GM18499 (cell line): Measurements from ENCODE around the gene GPBAR1.
A peak's percentile ranks its signal among the peaks of the same experiment; 100 is the strongest.

Source experiments
- ATAC-seq: cut with Tn5 transposase; IDR thresholded peaks from one replicate; pipeline ENCODE4 v1.9.1; 2021; ENCODE audit warnings: moderate number of reproducible peaks; ENCODE audit not compliant: insufficient read depth, unreplicated experiment

Gene GPBAR1, protein sequence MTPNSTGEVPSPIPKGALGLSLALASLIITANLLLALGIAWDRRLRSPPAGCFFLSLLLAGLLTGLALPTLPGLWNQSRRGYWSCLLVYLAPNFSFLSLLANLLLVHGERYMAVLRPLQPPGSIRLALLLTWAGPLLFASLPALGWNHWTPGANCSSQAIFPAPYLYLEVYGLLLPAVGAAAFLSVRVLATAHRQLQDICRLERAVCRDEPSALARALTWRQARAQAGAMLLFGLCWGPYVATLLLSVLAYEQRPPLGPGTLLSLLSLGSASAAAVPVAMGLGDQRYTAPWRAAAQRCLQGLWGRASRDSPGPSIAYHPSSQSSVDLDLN

DNA sequence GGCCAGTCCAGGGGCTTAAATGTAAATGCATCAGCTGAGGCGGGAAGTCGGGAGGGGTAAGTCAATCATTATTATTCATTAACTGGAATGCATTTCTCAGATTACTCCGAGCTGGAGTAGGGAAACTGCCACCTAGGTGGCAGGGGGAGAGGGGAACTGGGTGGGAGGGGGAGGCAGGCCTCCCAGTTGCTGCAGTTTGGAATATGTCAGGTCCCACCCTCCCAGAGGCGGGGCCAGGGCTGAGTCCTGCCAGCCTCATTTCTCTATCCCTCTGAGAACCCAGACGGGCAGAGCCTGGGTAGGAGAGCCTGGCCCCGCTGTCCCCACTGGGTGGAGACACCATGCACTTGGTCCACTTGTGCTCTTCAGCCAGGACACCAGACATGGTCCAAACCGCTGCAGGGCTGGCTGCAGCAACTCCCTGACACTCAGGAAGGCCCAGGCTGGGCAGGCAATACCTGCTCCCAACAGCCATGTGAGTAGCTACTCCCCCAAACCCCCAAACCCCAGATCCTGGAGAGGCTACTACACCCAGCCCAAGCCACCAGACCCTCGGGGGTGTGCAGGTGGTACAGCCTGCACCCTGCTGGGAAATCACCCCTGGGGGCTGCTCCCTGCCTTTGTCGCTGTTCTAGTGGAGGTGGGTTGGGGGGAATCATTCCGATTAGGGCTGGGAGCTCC lies at the start of gene GPBAR1:
Gene GPBAR1 (plus strand): TSS at position 274 of the 681 bp plus-strand sequence. CDS start 1,710 bp downstream, outside the sequence.
- ATAC-seq, result no peak

DNA sequence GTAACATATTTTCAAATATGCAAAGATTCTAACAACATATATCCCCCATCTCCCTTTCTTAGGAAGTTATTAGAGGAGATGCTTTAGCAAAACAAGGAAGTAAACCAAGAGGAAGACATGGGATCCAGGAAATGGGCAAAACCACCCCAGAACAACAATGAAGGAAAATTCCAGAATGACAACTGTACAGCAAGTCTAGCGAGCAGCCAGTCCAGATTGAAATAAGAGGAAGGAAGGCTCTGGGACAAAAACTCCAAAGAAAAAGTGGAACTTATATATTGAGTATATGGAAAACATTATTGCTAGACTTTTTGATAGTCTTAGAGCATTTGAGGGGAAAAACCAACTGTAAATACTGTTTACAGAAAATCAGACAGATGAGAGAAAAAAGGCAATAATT lies 46.7 kb upstream of the GPBAR1 start:
- no peak for ATAC-seq

DNA sequence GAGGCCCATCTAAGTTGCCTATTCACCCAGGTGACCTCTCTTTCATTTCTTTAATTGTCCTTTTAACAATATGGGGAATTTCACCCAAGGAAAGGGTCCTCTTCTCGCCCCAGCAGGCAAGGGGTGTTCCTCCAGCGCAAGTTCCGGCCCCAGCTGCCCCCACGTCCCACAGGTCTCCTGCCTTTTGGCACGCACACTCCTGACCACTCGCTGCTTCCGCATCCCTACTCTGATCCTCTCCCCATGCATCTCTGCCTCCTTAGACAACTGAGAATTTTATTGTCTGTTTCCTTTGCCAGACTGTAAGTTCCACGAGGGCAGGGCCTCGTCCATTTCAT lies 44.5 kb upstream of the GPBAR1 start:
- no peak for ATAC-seq

DNA sequence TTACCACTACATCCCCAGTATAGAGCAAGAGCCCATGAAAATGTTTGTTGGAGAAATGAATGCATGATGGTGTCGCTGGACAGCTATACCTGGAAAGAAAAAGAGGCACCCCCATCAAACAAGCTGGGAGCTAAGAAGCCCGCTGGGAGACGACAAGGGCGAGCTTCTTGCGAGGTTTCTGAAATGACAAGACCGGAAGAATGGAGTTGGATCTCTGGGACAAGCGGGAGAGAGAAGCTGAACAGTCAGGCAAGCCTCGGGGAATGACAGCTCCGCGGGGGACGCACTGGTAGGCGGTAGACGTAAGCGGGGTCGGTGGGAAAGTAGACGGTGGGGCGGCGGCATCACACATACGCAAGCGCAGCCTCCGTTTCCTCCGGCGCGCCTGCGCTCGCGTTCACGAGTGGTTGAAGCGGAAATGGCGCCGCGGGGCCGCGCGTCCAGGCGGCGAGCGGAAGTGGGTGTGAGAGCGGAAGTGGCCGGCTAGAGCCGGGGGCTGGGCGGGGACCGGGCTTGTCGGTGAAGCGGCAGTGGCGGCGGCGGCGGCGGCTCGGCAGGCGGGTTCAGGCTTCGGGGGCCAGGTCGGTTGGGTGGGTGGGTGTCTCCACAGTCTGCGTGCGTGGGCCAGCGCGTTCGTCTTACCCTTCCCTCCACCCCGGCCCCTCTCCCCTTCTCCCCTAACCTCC lies 44.0 kb upstream of the GPBAR1 start, which contains the start of gene ARPC2:
Gene ARPC2 (plus strand): TSS at position 516 of the 686 bp plus-strand sequence. CDS start 282 bp downstream, outside the sequence.
- no peak for ATAC-seq

DNA sequence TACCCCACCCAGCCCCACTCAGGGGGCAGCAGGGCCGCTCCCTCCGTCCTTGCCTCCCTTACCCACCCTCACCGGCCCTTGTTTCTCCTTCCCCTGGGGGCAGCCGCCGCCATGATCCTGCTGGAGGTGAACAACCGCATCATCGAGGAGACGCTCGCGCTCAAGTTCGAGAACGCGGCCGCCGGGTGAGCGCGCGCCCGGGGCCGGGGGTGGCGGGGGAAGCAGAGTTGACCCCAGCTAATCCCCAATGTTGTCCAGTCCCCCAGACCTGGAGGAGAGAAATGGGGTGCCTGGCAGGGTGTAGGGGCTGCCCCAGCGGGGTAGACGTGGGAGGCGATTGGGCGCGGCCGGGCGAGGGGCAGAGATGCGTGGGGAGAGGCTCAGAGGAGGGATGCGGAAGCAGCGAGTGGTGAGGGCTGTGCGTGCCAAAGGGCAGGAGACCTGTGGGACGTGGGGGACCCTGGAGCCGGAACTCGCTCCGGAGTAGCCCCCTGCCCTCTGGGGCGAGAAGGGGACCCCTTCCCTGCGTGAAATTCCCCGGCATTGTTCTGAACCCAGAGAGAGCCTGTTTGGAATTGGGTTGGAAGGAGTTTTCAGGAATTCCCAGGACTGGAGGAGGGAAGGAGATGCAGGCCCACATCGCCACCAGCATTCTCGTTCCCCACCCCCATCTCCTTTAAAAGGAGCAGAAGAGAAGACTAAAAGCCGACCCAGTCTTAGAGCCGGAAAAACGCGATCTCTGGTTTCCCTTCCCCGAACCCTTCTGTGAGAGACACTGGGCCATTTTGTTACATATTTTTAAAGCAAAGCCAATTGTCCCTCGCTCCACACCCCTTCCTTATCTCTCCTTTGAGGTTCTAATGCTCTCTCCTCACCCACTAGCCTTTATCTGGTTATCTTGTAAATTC lies 43.2 kb upstream of the GPBAR1 start:
- no peak for ATAC-seq

DNA sequence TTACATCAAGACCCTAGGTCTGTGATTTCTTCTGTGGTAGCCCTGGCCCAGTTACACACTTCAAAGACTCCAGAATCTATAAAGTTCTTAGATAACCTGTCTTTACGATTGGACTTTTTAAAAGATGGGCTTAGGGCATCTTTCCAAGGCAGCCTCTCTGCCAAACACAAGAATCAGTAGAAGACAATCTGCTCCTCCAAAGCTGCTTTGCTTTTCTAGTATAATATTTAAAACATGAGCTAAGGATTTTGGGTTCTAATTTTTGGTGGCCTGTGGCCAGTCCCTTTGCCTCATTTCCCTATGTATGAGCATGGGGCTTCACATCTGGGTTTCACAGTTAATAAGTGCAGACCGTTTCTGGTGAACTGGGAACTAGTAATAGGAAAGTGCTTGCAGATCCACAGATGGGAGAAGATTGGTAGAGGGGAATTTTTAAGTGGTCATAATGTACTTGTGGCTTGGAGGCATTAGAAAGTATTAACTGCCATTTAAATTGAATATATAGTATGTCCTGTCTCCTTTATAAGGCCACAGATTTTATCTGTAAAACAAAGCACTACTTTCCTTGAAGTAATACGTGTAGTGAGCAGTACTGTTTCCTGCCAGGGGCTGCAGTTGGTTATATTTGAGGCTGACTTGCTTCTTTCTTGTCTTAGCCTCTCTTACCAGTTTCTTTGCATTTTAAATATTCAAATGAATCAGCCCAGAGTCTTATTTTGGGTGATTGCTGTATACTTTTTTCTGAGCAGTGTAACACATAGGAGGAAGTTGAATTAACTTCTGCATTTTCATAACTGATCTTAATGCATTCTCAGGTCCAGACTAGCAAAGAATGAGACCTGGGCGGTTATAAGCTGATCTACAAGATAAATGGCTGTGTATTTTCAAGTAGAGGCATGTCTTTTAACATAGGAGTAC lies 42.3 kb upstream of the GPBAR1 start:
- peak; percentile 36 for ATAC-seq

DNA sequence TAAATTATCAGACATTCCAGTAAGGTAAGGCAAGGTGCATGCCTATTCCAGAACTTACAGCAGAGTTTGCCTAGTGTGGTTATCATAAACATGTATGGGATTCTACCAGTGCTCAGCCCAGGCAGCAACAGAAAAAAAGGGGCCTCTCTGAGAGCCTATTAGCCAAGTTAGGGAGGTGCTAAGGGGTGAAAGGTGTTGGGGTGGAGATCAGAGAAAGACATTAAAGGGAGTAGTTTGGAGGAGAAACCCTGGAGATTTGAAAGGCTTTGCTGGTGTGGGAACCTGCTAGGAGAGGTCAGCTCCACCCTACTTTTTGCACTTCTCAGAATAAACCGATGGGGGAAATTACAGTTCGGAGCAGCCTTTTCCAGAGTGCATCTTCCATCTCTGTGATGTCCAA lies 40.9 kb upstream of the GPBAR1 start:
- ATAC-seq, result no peak

DNA sequence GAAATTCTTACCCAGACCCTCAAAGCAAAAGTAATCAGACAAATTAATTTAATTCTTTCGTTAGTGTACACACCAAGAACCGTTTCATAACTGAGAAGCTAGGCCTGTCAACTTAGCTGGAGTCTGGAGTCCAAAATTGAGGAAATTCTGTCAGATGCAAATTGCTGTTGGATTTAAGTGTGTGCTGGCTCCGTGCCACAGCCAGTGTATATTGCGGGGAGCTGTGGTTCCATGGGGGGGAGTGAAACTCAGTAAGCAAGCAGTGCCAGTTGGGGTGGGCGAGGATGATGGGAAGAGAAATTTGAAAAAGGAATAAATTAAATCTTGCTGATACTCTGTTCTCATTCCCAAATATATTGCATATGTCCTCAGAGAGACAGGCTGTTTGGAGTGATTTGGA lies 39.8 kb upstream of the GPBAR1 start:
- ATAC-seq, result no peak

DNA sequence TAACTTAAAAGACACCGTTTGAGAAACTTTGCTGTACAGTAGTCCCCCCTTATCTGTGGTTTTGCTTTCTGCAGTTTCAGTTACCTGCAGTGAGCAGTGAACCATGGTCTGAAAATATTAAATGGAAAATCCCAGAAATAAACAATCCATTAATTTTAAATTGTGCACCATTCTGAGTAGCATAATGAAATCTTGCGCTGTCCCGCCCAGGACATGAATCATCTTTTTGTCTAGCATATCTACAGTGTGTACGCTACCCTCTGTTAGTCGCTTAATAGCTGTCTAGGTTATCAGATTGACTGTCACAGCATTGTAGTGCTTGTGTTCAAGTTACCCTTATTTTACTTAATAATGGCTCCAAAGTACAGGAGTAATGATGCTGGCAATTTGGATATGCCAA lies 37.8 kb upstream of the GPBAR1 start:
- ATAC-seq, result no peak

DNA sequence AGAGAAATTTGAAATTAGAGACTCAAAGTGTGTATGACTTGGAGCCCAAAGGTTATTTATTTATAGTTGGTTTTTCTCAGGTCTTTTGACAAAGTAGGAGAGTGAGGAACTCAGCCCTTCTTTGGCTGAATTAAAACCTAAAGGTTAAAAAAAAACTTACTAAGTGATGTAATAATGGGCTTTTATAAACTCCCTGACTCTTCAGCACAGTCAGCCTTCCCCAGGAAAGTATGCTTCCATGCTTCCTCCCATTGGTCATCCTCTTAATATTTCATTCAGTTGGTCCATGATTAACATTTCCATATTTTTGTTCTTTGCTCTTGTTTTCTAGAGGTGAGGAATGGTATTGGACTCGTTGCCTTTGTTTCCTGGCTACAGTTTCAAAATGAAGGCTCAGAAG lies 36.6 kb upstream of the GPBAR1 start:
- no peak for ATAC-seq

DNA sequence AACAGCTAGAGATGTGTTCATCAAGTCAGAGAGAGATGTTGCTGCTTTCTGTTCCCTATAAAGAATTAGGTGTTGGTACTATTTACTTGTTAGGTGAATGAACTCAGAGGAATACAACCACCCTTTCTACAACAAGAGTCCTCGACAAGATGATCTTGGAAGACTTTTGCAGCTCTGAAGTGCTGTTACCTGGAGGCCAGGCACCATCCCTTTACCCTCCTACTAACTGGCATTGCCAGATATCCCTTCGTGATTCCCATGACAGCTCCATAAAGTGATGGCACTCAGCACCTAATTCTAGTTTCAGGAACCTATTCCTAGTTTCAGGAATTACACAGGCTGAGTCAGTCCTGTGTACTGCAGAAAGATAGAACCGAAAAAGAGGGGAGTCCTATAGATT lies 33.9 kb upstream of the GPBAR1 start:
- no peak for ATAC-seq

DNA sequence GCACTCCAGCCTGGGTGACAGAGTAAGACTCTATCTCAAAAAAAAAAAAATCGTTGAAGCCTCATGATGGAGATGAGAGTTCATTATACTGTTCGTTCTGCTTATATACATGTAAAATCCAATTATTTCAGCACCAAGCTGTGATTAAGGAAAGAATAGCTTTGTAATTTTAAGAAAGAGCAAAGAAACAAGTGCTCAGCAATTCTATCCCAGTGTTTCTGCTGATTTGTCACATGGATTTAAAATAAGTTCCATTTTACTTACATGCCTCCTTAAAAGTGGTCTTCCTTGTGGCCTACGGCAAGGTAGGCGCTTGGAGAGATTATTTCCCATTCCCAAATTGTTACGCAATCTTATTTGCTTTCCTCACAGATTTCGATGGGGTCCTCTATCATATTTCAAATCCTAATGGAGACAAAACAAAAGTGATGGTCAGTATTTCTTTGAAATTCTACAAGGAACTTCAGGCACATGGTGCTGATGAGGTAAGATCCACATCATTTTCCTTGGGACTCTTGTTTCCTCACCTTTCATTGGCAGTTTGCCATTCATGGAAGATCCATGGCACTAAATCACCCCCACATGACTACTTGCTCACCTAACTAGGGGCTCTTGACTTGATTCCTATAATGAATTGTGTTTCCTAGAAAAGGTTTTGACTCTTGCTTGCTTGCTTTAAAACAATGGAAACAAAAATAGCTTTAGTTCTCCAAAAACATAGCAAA lies 32.3 kb upstream of the GPBAR1 start:
- ATAC-seq, result no peak

DNA sequence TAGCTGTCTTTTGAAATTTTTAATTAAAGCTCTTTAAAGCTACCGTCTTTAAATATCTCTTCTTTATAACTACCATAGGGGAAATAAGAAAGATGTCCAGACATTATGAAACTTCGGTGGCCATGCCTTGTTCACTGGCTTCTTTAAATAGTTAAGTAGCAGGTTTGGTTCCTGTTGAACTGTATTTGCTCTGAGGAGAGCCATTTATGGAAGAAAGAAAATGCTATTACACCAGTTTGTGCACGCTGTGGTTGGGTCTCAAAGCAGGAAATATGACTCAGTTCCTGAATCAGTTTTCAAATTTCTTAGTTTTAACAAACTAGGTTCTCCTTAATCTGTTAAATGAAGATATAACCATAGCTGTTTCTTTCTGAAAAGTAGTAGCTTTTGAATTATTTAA lies 31.6 kb upstream of the GPBAR1 start:
- ATAC-seq, result peak; percentile 89

DNA sequence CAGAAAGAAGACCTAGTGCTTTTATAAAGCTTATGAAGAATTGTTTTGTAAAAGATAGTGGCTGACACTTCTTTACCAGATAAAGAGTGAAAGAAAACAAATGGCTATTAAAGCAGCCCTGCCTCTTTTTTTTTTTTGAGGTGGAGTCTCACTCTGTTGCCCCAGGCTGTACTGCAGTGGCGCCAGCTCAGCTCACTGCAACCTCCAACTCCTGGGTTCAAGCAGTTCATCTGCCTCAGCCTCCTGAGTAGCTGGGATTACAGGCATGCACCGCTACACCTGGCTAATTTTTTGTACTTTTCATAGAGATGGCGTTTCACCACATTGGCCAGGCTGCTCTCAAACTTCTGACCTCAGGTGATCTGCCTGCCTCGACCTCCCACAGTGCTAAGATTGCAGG lies 31.0 kb upstream of the GPBAR1 start:
- no peak for ATAC-seq

DNA sequence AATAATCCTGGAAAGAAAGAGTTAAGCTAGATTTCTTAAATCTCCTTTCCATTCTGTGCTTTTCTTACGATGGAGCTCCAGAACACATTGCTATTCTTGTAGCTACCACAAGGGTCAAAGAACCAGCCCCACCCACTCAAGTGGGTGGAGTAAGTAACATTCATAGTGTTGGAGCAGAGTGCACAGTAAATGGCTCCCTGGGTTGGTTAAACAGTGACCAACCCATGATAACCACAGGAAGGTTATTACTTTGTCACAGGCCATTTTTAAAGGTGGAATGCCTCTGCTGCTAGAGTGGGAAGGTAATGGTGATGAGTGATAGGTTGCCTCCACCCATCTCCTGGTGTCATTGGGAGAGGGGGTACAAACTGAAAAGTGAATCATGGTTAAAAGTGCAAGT lies 29.9 kb upstream of the GPBAR1 start:
- ATAC-seq, result no peak

DNA sequence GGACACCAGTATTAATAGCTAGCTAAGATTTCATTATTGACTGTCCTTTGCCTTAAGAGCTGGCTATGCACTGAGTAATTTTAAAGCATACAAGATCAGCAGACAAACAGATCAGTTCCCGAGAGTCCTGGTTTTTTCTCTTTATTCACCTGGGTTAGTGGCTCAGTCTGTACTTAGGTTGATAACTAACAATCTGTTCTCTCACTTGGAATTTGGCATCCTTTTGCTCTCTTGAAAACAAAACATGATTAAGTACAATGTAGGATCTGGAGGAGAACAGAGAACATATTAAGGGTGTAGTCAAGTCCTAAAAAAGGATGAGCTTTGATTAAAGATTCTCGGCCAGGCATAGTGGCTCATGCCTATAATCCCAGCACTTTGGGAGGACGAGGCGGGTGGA lies 27.3 kb upstream of the GPBAR1 start:
- no peak for ATAC-seq

DNA sequence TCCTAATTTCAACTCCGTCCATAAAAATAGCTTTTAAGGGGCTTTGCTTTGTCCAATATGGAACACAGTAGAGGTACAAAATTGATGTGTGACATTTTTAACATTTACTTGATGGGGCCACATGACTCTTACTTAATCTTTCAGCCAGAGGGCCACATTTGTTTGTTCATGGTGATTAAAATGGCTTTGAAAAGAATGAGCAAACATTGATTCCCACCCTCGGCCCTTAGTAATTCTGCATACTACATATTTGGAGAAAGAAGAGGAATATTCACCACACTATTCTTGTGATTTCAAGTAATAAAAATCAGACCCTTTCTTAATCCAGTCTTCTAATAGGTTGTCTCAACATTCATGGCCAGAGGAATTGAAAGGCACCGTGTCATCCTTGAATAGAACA lies 26.3 kb upstream of the GPBAR1 start:
- ATAC-seq, result no peak

DNA sequence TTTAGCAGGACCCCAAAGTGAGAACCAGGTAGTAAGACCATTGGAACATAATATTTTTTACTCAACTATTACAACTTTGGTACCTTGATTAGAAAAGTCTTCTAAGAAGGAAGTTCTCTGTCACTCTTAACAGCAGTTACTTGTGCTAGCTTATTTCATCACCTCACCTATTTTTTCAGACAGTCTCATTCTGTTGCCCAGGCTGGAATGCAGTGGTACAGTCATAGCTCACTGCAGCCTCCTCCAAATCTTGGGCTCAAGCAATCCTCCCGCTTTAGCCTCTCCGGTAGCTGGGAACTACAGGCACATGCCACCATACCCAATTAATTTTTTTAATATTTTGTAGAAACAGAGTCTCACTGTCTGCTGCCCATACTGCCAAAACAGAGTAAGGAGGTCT lies 25.8 kb upstream of the GPBAR1 start:
- no peak for ATAC-seq

DNA sequence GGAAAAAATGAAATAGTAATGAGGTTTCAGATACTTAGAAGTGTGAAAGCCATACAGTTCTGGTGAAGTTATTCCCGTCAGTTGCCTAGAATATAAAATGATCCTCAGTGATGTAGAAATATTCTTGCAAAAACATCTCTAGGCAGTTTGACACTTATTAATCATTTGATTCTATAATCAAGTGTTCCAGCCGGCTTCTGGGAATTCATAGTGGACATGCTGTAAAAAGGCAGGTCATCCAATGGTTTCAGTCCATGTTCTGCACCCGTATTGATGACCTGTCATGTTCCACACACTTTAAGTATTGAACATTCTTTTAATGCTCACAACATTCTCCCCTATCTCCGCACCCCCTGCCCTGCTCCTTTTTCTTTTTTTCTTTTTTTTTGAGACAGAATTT lies 24.0 kb upstream of the GPBAR1 start:
- ATAC-seq, result no peak
